Measurements from ENCODE around the gene ITGB2. TPM values are rescaled to one million over a fixed set of nuclear protein-coding genes. Genes with fewer than 3 reads are reported as not detected.

Gene ITGB2
- total and polyA plus RNA-seq, 7 donors, result 2.5 to 11.7 (median 8.3) TPM

GRCh38 chr21:44909719-44910118 lies 11.0 kb downstream of the ITGB2 start:
- intact Hi-C loops (cut with DNase I), result no loop called here
- H3K4me1 ChIP-seq, result peaks cover 9% of the 10 kb centered on the region
- no peaks in the 10 kb centered on the region for H3K9me3 ChIP-seq
- TF ChIP-seq CTCF (IDR thresholded peaks at IDR 0.05), result no peak
- H3K27ac ChIP-seq, result no peak overlapping the region
- ATAC-seq, result no peak
- WGBS, 3 donors, result 90 to 95% (median 93%) methylated on average over 9 of the region's 9 CpGs
- H3K27me3 ChIP-seq (ENCODE audit: insufficient read depth in 3 of 3, low read length in 2 of 3), result no peaks in the 10 kb centered on the region
- no peak overlapping the region for H3K4me3 ChIP-seq
- H3K36me3 ChIP-seq (ENCODE audit: insufficient read depth in 1 of 2, low read depth in 1 of 2), result no peaks in the 10 kb centered on the region
- no peak for DNase-seq

- no peak for TF ChIP-seq CTCF (IDR thresholded peaks at IDR 0.05)
- WGBS, 3 donors, result 91 to 96% (median 96%) methylated on average over 21 of the region's 21 CpGs
- Histone ChIP-seq H3K27me3 (ENCODE audit: insufficient read depth in 3 of 3, low read length in 2 of 3) (no peaks in the 10 kb centered on the region), H3K36me3 (ENCODE audit: insufficient read depth in 1 of 2, low read depth in 1 of 2) (no peaks in the 10 kb centered on the region), H3K4me1 (peaks cover 9% of the 10 kb centered on the region), H3K4me3 (no peak overlapping the region), H3K9me3 (no peaks in the 10 kb centered on the region), H3K27ac (no peak overlapping the region)
- DNase-seq, result no peak
- no peak for ATAC-seq
- intact Hi-C loops (cut with DNase I), result no loop called here
Measured at GRCh38 chr21:44908908-44909307, 11.8 kb downstream of the ITGB2 start.

GRCh38 chr21:44907966-44908895 lies 12.5 kb downstream of the ITGB2 start:
- Histone ChIP-seq H3K4me1 (peaks cover 9% of the 10 kb centered on the region), H3K27me3 (ENCODE audit: insufficient read depth in 3 of 3, low read length in 2 of 3) (no peaks in the 10 kb centered on the region), H3K4me3 (no peak overlapping the region), H3K27ac (no peak overlapping the region), H3K9me3 (no peaks in the 10 kb centered on the region), H3K36me3 (ENCODE audit: insufficient read depth in 1 of 2, low read depth in 1 of 2) (no peaks in the 10 kb centered on the region)
- ATAC-seq, result no peak
- 73 to 78% (median 77%) methylated on average over 25 of the region's 25 CpGs for WGBS, 3 donors
- TF ChIP-seq CTCF (IDR thresholded peaks at IDR 0.05), result no peak
- intact Hi-C loops (cut with DNase I), result no loop called here
- no peak for DNase-seq

GRCh38 chr21:44907225-44907965 lies 13.3 kb downstream of the ITGB2 start:
- DNase-seq (no peak), ATAC-seq (no peak)
- Histone ChIP-seq H3K4me1 (peaks cover 9% of the 10 kb centered on the region), H3K27ac (no peak overlapping the region), H3K36me3 (ENCODE audit: insufficient read depth in 1 of 2, low read depth in 1 of 2) (no peaks in the 10 kb centered on the region), H3K4me3 (no peak overlapping the region), H3K9me3 (no peaks in the 10 kb centered on the region), H3K27me3 (ENCODE audit: insufficient read depth in 3 of 3, low read length in 2 of 3) (no peaks in the 10 kb centered on the region)
- WGBS, 3 donors, result 71 to 73% (median 72%) methylated on average over 16 of the region's 16 CpGs
- TF ChIP-seq CTCF (IDR thresholded peaks at IDR 0.05), result no peak
- intact Hi-C loops (cut with DNase I), result no loop called here
